Bronchial epithelial cell (primary cell): ENCODE results near the gene PDE2A. TPM values are rescaled to one million over a fixed set of nuclear protein-coding genes. Genes with fewer than 3 reads are reported as not detected.

Source experiments
- DNase-seq: peaks from one replicate; pipeline ENCODE4 v3.0.0-alpha.2; 2010; ENCODE audit warnings: low read depth
- FAIRE-seq: peaks from 2 replicates; lab custom pipeline; 2011; peaks lifted over from hg19 to GRCh38; lab: Jason Lieb, UNC
- H3K27me3 ChIP-seq: 2 replicates; pipeline ENCODE4 v1.5.1; 2011; ENCODE audit warnings: low read length; ENCODE audit not compliant: control insufficient read depth, insufficient read depth
- H3K36me3 ChIP-seq: 2 replicates; pipeline ENCODE4 v1.5.1; 2011; ENCODE audit warnings: low read length; ENCODE audit not compliant: control insufficient read depth, insufficient read depth
- H3K4me3 ChIP-seq: 2 replicates; pipeline ENCODE4 v1.5.1; 2011; ENCODE audit warnings: mild to moderate bottlenecking, low read depth, low read length, control low read depth
- total RNA-seq: library from RNA; depleted of rRNA; stranded (reverse); fragments of >200 nt; gene quantifications from 2 replicates; pipeline ENCODE4 v1.2.1, GENCODE V29; 2014
- TF ChIP-seq, protein P1 (sequence below): IDR thresholded peaks from 2 replicates; pipeline ENCODE4 v1.5.1; 2011; ENCODE audit warnings: mild to moderate bottlenecking, moderate library complexity, low read length, control low read depth, inconsistent platforms; ENCODE audit not compliant: insufficient read depth, severe bottlenecking

PDE2A gene
- total RNA-seq, 1 donor from 2014 or later = 1.6 TPM

DNA sequence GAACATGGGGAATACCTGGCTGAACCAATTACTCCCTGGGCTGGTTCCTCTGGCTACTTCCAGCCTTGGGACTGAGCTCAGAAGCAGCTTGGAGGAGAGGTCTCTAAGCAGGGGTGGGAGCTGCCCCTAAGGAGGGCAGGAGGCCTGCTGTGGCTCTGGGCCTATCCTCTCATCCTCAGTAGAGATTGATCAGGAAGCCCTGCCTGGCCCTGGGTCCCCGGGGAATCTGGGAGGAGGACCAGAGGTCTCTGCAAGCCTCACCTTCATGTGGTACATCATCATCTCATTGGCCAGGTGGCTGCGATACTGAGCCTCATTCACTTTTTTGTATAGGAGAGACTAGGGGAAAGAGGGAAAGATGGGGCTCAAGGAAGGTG, 91.1 kb downstream of the PDE2A start:
- TF ChIP-seq, protein P1, sequence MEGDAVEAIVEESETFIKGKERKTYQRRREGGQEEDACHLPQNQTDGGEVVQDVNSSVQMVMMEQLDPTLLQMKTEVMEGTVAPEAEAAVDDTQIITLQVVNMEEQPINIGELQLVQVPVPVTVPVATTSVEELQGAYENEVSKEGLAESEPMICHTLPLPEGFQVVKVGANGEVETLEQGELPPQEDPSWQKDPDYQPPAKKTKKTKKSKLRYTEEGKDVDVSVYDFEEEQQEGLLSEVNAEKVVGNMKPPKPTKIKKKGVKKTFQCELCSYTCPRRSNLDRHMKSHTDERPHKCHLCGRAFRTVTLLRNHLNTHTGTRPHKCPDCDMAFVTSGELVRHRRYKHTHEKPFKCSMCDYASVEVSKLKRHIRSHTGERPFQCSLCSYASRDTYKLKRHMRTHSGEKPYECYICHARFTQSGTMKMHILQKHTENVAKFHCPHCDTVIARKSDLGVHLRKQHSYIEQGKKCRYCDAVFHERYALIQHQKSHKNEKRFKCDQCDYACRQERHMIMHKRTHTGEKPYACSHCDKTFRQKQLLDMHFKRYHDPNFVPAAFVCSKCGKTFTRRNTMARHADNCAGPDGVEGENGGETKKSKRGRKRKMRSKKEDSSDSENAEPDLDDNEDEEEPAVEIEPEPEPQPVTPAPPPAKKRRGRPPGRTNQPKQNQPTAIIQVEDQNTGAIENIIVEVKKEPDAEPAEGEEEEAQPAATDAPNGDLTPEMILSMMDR = no peak
- no peak for DNase-seq
- H3K27me3 ChIP-seq = peaks cover 4% of the 10 kb centered on the region
- no peak overlapping the region for H3K4me3 ChIP-seq
- H3K36me3 ChIP-seq = no peaks in the 10 kb centered on the region
- no peak for FAIRE-seq

DNA sequence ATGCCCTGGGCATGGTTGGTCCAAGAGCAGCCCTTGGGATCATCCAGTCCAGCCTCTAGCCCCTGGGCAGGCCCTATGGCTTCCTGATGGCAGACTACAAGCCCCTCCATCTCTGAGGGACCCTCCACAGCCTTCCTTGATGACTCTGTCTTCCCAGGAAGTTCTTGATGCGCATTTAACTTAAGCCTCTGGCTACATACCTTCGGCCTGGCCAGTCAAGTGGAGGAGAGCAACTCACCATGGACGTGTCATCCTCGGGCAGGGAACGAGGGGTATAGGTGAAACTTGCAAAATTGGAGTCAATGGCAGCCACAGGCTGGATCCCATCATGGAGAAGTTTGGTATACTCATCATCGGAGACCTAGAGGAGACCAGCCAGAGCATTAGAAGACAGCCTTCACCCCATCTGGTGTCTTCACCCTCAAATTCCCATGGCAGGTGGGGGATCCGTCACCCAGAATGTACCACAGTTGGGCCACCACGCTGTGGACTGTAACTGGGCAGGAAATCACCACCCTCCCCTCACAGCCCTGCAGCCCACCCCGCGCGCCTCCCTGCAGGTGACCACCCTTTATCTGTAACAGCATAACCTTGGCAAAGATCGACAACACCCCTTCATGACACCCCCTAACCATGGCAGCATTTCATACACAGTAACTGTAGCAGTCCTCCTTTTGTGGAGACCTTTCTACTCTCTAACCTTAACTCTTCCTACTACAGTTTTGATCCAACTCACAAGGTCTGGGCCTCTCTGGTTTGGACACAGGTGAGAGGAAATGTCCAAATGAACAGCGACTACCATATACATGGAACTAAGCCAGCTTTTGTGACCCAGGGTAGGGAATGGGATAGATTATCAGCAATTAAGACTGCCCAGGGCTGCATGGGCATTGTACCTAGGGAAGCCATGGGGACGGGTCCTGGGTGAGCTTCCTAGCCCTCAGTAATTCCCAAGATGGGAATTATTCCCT, 91.7 kb downstream of the PDE2A start:
- Histone ChIP-seq H3K36me3 (no peaks in the 10 kb centered on the region), H3K4me3 (no peak overlapping the region), H3K27me3 (peaks cover 4% of the 10 kb centered on the region)
- TF ChIP-seq, protein P1 = no peak
- no peak for DNase-seq
- no peak for FAIRE-seq

DNA sequence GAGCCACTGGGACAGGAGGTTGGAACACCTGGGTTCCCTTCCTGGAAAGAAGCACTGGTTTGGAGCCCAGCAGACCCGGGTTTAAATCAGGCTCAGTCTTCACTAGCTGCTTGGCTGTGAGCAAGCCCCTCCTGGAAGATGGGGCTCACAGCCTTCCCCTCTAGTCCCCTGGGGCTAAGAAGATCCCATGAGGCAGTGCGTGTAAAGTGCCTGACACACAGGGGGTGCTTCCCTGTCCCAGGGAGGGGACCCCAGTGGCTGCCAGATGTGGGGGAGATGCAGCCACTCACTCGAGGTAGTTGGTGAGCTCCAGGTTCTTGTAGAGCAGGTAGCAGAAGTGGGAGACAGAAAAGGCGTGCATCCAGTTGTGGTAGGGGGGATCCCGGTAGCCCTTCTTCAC, 93.2 kb downstream of the PDE2A start:
- no peak overlapping the region for H3K4me3 ChIP-seq
- TF ChIP-seq, protein P1 = no peak
- no peaks in the 10 kb centered on the region for H3K36me3 ChIP-seq
- no peak for DNase-seq
- H3K27me3 ChIP-seq = no peaks in the 10 kb centered on the region
- no peak for FAIRE-seq

DNA sequence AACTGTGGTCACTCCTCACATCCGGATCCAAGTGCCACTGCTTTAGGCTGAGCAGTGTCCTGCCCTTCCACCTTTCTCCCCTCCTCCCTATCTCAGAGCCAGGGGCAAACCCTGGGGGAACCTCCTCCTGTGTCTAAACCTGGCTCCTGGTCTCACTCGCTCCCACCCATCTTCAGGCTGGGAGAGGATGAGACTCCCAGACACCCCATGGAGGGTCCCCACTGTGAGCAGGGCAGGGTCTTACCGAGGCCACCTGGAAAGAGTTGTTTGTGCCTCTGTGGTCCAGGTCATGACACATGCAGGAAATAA, 93.6 kb downstream of the PDE2A start:
- no peaks in the 10 kb centered on the region for H3K27me3 ChIP-seq
- no peak for FAIRE-seq
- TF ChIP-seq, protein P1 = no peak
- H3K4me3 ChIP-seq = no peak overlapping the region
- H3K36me3 ChIP-seq = no peaks in the 10 kb centered on the region
- no peak for DNase-seq

DNA sequence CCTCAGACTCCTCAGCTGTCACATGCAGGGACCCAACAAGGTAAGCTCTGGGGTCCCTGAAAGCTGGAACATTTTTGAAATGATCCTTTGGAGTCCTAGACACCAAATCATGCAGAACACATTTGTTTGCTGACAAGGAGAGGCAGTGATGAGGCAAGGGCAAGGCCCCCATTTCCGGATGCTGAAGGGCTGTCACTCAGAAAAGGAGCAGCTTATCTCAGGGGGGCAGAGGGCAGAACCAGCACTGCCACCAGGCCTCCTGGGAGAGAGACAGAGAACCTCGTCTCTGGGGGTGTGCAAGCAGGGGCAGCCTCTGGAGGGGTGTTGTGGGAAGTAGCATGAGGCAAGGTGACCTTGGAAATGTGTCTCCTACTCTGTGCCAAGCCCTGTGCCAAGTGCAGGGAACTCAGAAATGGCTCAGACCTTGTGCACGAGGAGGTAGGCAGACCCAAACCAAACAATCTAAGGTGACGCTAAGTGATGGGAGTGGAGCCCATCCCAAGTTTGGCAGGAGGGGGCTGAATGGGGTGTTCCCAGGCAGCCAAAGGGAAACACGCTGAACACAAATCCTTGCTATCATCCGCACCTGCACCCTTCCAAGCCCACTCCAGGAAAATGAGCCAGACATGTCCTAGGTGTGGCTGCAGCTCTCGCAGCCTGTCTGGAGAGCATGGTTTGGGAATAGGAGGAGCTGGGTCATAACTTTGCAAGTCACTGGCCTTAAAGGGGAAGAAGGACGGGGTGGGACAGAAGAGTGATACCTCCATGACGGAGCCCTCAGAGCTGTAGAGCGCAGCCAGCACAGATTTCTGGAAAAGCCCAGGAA, 94.2 kb downstream of the PDE2A start:
- Histone ChIP-seq H3K27me3 (no peaks in the 10 kb centered on the region), H3K36me3 (no peaks in the 10 kb centered on the region), H3K4me3 (no peak overlapping the region)
- DNase-seq = no peak
- TF ChIP-seq, protein P1 = no peak
- FAIRE-seq = no peak
